Omental fat pad (tissue), 4 donors: ENCODE data around the gene TDP2. TPM values are rescaled to one million over a fixed set of nuclear protein-coding genes. Genes with fewer than 3 reads are reported as not detected.
"Not testable (repeated sequence)": the region's sequence is repeated elsewhere in the genome, so short reads cannot be mapped to it uniquely, and the experiment has no call there.

Experiments used
- ATAC-seq: fragments of 150-250 bp; one replicate; pipeline ENCODE4 v1.9.1; 2016; ENCODE audit warnings: mild to moderate bottlenecking, moderate library complexity; ENCODE audit not compliant: low FRiP score
- DNase-seq: peaks from one replicate; pipeline ENCODE4 v3.0.0-alpha.2; 2019; ENCODE audit warnings: low spot score
- total RNA-seq, 4 donors: library from RNA; depleted of rRNA; stranded (reverse); fragments of >200 nt; gene quantifications; one replicate each; pipeline ENCODE4 v1.1.0, GENCODE V29; 2016
- TF ChIP-seq, protein P1 (sequence below), 3 donors: fragments of 450-650 bp; IDR thresholded peaks; one replicate each; pipeline ENCODE4 v1.5.1; 2016 to 2017; ENCODE audit warnings: antibody characterized with exemption in 3 of 3, mild to moderate bottlenecking in 3 of 3, moderate library complexity in 2 of 3

The TDP2 gene
- total RNA-seq, 4 donors from 2014 or later, result 24.0 to 40.2 (median 33.1) TPM

DNA sequence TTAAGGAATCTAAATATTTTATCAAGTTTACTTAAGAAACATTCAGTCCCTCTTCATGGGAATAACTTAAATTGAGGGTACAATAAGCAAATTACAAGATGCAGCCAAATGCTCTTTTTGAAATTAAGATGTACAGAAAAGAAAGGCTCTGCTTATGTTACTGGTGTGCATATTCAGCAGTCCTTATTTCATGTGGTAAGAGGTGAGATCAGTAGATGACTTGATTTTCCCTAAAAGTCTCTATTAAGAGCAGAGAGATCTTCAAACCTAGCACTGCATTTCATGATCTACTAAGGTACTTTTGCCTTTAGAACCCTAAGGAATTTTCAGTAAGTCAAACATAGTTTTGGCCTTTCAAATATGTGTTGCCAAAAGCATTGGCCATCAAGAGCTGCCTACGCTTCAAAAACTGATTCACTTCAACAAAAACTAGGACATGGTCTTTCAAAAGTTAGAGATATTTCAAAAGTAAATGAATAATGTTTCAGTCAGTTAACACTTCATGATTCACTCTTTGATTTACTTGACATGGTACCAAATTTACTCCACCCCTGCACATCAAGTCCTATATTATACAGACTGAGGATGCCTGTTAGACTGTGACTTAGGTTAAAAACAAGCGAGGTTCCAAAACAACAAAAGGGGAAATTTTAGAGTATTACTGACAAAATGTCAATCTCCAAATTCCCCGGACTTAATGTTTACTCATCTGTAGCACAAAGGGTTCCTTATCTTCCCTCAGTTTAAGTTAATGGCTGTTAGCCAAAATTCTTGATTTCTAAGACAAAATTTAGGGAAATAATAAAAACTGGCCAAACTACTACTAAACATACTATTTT lies 33.0 kb upstream of the TDP2 start:
- peak; percentile 87 for ATAC-seq
- DNase-seq, result no peak
- TF ChIP-seq, protein P1, sequence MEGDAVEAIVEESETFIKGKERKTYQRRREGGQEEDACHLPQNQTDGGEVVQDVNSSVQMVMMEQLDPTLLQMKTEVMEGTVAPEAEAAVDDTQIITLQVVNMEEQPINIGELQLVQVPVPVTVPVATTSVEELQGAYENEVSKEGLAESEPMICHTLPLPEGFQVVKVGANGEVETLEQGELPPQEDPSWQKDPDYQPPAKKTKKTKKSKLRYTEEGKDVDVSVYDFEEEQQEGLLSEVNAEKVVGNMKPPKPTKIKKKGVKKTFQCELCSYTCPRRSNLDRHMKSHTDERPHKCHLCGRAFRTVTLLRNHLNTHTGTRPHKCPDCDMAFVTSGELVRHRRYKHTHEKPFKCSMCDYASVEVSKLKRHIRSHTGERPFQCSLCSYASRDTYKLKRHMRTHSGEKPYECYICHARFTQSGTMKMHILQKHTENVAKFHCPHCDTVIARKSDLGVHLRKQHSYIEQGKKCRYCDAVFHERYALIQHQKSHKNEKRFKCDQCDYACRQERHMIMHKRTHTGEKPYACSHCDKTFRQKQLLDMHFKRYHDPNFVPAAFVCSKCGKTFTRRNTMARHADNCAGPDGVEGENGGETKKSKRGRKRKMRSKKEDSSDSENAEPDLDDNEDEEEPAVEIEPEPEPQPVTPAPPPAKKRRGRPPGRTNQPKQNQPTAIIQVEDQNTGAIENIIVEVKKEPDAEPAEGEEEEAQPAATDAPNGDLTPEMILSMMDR (IDR thresholded peaks at IDR 0.05), result no peak

DNA sequence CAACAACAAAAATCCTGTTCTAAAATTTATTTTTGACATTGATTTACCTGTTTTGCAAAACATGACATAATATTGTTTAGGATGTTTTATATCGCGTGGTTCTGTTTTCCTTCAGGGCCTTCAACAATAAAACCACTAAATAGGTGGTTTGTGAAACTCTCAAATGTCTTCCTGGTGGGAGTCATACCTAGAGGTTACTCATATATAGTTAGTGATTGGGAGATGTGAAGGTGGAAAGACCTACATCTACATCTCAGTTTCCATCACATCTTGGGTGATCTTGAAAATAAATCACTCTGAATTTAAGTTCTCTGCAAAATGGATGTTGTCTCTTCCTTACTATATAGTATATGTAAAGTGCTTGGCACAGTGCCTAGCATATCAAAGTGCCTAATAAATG lies 29.4 kb upstream of the TDP2 start:
- DNase-seq, result no peak
- no peak for ATAC-seq
- TF ChIP-seq, protein P1 (IDR thresholded peaks at IDR 0.05), result no peak

DNA sequence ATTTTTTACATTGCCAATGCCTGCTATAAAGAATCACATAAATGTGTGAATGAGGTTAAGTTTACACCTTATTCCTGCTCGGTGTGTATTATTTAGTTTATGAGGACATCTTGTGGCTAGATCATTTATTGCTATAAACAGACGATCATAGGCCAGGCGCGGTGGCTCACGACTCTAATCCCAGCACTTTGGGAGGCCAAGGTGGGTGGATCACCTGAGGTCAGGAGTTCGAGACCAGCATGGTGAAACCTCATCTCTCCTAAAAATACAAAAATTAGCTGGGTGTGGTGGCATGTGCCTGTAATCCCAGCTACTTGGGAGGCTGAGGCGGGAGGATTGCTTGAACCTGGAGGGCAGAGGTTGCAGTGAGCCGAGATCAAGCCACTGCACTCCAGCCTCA lies 28.9 kb upstream of the TDP2 start:
- peak; percentile 72 for ATAC-seq
- not testable (repeated sequence) for DNase-seq

DNA sequence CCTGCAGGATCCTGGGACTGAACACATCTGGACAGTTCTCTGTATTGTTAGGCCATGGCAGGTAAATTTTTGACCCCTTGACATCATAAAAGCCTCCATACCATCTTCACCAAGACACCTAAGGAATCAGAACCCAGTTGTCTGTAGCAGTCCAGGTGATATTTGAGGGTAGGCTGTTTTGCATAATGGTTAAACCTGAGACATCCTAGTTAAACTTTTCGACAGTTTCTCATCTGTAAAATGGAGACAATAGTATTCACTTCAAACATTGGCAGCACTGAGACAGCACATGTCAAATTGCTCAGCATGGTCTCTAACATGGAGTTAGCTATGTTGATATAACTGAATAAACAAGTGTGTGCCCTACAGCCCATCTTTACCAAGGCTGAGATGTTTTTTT lies 27.5 kb upstream of the TDP2 start:
- DNase-seq, result no peak
- ATAC-seq, result no peak
- TF ChIP-seq, protein P1 (IDR thresholded peaks at IDR 0.05), result no peak

DNA sequence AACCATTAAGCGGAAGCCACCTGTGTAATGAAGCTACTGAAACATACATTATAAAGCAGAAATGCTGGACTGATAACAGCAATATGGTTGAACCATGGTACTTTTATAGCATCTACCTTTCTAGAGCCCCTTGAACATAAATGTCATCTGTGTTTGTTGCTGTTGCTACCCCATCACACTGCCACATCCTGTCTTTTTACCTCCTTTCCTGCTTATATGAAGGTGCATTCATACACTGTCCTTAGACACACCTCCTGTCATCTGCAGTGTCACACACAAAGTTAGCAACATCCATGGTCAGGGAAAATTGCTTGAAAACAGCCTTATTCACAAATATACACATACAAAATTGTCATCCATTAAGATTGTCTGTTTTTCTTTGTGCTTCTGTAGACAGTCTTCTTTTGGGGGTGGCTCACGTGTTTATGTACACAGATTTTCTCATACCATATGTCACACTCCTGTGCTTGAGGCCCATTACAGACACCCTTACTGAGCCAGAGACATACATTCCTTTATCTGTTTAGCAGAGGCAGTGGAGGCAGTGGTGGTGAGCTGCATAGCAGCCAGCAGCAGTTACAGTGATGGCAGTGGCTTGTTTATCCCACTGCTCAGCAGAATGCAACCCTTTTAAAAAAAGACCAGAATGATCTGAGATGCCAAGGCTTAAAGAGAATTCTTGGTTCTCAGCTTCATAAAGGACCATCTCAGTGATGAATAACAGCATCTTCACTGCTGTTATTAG lies 26.3 kb upstream of the TDP2 start:
- TF ChIP-seq, protein P1 (IDR thresholded peaks at IDR 0.05), result no peak
- ATAC-seq (no peak), DNase-seq (no peak)

DNA sequence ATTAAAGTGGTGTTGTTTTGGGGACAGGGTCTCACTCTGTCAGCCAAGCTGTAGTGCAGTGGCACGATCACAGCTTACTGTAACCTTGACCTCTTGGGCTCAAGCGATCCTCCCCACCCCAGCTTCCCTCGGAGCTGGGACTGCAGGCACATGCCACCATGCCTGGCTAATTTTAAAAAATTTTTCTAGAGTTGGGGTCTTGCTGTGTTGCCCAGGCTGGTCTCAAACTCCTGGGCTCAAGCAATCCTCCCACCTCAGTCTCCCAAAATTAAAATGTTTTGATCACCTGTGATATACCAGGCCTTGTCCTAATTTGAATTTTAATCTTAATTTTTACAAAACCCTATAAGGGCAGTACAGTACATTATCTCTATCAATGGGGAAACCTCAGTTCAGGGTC lies 25.7 kb upstream of the TDP2 start:
- ATAC-seq (no peak), DNase-seq (no peak)
- TF ChIP-seq, protein P1 (IDR thresholded peaks at IDR 0.05), result no peak

DNA sequence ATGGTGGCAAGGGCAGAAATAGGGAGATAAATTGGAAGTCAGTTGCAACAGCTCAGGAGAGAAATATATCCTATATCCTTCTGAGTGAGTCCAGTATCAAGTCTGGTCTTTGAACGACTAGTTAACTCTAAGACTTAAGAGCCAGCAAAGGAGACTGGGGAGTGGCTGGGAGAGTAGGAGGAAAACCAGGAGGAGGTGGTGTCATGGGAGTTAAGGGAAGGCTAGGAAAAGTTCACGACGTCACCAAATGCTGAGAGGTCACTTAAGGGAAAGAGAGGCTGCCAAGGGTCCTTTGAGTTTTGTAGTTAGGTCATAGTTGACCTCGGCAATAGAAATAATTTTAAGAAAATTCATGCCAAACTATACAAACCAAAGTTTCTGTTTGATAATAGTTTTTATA lies 25.3 kb upstream of the TDP2 start:
- no peak for DNase-seq
- ATAC-seq, result no peak
- TF ChIP-seq, protein P1 (IDR thresholded peaks at IDR 0.05), result no peak
